Measurements from ENCODE around the gene COQ10B.
A peak's percentile ranks its signal among the peaks of the same experiment; 100 is the strongest.
"Not testable (repeated sequence)": the region's sequence is repeated elsewhere in the genome, so short reads cannot be mapped to it uniquely, and the experiment has no call there.

COQ10B gene

DNA sequence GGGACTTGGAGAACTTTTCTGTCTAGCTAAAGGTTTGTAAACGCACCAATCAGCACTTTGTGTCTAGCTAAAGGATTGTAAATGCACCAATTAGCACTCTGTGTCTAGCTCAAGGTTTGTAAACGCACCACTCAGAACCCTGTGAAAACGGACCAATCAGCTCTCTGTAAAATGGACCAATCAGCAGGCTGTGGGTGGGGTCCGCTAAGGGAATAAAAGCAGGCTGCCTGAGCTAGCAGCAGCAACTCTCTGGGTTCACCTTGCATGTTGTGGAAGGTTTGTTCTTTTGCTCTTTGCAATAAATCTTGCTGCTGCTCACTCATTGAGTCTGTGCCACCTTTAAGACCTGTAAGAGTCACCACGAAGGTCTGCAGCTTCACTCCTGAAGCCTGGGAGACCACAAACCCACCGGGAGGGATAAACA, 2.4 kb upstream of the COQ10B start:
- DNase-seq (ENCODE audit: low spot score), result not testable (repeated sequence)

DNA sequence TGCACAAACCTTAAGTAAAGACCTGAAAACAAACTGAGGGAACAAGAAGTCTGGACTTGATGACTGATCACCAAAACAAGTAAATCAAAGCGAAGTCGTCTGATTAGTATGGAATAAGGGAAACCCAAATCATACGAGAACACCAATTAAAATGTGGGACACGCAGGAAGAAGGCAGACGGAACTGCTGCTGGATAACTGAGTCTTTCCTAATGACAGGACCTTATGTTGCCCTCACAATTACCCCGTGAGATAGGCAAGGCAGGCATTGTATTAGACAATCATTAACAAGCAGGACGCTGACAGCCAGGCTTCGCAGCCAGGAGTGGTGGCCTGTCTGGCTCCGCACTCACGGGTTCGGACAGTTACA, 614 bp upstream of the COQ10B start:
- no peak for DNase-seq (ENCODE audit: low spot score)

DNA sequence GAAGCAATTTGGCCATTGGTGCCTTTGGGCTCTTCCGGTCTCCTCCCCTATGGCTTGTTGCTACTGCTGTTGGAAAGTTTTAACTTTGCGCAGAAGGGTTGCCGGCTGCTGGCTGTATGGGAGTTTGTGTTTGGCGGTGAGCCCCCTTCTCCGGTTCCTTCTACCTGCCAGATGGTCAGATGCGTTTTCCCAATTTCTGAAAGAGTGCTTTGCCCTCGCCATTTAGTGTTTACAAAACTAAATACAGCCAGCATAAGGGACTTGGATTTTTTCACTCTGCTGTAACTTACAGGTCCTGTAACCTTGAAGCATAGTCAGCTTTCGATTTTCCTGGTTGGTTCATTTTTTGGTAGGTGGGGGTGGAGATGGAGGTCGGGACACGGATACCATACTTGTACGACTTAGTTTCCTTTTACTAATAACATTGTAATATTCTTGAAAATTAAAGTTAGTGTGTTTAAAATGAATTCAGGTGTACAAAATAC, 604 bp downstream of the COQ10B start:
- no peak for DNase-seq (ENCODE audit: low spot score)

DNA sequence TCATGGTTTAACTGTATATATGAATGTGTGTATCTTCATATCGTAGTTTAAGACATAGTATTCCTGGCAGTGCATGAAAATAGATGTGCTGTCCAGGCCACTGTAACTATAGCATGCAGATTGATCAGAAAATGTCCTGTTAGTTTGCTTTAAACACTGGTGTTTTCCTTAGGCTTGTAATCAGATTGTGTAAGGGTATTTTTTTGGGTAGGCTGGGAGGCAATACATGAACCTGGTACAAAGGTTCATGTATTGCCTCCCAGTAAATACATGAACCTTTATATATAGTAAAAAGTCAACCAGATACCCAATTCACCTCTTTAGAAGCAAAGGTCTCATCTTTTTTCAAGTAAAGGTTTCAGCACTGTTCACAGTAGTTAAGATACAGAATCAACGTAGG, 1.6 kb downstream of the COQ10B start:
- DNase-seq (ENCODE audit: low spot score), result no peak

GRCh38 chr2:197455428-197455827, 2.1 kb downstream of the COQ10B start:
- DNase-seq (ENCODE audit: low spot score), result no peak

DNA sequence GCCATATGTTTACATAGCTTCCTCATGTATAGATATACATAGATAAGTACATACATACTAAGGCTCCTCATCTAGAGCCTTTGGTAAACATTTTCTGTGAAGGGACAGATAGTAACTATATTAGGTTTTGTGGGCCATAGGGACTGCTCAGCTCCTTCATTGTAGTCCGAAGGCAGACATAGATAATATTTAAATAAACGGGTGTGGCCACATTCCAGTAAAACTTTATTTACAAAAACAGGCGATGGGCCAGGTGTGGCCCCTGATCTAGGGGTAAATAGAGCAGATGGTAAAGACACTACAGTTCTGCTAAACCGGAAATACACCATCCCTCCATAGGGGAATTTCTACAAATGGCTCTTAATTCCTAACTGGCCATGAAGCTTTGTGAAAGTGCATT, 7.3 kb downstream of the COQ10B start:
- no peak for DNase-seq (ENCODE audit: low spot score)

GRCh38 chr2:197461057-197461456, 7.7 kb downstream of the COQ10B start:
- no peak for DNase-seq (ENCODE audit: low spot score)

- no peak for DNase-seq (ENCODE audit: low spot score)
These were observed 10.8 kb downstream of the COQ10B start for GRCh38 chr2:197464175-197464574.

DNA sequence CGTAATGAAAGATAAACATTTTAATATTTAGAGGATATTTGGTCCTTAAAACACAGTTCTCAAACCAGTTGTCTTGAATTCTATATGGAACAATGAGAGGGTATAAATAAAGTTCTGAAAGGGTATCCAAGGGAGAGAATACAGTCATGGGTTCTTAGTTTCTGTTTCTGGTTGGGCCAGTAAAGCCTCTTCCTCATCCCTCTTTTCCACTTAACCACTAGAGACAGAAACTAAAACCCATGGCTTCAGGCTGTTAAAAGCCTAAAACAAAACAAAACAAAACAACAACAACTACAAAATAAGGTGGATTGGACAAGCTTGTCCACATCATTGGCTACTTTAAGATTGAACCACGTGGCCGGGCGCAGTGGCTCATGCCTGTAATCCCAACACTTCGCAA, 18.8 kb downstream of the COQ10B start:
- no peak for DNase-seq (ENCODE audit: low spot score)

GRCh38 chr2:197477797-197478196, 24.4 kb downstream of the COQ10B start:
- no peak for DNase-seq (ENCODE audit: low spot score)

- DNase-seq (ENCODE audit: low spot score), result no peak
These were observed 27.0 kb downstream of the COQ10B start for GRCh38 chr2:197480165-197481036.

- DNase-seq (ENCODE audit: low spot score), result not testable (repeated sequence)
These were observed 30.9 kb downstream of the COQ10B start for GRCh38 chr2:197484248-197484647.

DNA sequence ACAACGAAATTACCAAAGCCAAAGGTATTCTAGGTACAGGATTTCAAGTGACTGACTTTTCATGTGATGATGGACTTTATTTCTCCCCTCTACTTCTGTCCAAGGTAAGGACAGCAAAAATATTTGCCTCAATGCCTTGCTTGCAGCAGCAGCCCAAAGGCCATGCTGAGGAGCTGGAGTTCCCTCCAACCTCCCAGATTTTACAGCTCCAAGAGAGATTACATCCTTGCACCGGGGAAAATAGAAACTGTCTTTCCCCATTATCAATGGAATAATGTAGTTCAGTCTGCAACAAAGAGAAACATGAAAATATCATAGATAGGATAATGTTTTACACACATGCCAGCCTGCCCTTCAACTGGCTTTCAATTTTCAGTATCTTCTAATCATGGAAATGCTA, 32.8 kb downstream of the COQ10B start:
- DNase-seq (ENCODE audit: low spot score), result no peak

DNA sequence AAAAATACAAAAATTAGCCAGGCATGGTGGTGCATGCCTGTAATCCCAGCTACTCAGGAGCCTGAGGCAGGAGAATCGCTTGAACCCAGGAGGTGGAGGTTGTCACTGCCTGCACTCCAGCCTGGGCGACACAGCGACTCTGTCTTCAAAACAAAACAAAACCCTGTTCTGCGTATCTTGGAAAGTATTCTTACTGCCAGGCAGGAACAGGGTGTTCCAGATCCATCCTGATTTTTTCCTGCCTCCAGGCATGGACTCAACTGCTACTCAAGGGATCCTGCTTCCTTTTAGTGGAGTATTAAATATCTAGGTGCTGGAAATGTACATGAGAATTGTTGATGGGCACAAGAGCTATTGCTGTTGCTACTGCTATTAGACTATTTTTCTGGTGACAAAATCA, 34.0 kb downstream of the COQ10B start:
- no peak for DNase-seq (ENCODE audit: low spot score)

- no peak for DNase-seq (ENCODE audit: low spot score)
These were observed 42.2 kb downstream of the COQ10B start for GRCh38 chr2:197495433-197496134.

DNA sequence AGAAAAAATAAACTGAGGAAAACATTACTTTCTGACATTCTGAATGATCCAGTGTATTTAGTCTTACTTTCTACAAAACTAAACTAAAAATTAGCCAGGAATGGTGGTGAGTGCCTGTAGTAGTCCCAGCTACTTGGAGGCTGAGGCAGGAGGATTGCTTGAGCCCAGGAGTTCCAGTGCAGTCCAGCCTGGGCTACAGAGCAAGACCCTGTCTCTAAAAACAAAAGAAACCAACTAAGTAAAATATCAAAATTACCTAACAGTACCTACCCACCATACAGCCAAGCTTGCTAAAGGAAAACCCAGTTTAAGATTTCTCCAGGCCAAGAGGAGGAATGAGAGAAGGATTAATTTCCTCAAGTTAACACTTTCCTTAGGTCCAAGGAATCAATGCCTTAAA, 43.3 kb downstream of the COQ10B start:
- DNase-seq (ENCODE audit: low spot score), result no peak

DNA sequence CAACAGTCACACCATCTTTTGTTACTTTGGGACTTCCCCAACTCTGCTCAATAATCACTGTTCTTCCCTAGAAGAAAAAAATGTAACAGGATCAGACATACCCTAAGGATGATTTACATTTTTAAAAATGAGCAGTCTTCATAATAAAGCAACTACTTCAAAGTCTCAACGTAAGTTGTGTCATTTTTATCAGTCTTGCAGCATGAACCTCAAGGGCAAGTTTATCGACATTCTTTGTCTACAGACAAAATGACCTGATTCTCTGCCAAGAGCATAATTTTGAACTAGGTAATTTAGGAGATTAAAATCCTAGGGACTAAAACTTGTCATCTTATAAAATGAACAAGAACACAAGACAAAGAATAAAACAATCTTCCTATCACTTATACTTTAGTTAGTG, 44.0 kb downstream of the COQ10B start:
- no peak for DNase-seq (ENCODE audit: low spot score)

GRCh38 chr2:197498235-197498936, 45.0 kb downstream of the COQ10B start:
- DNase-seq (ENCODE audit: low spot score), result no peak

GRCh38 chr2:197498937-197499593, 45.7 kb downstream of the COQ10B start:
- peak; percentile 47 for DNase-seq (ENCODE audit: low spot score)

- DNase-seq (ENCODE audit: low spot score), result peak; percentile 99
These were observed 46.5 kb downstream of the COQ10B start, which contains the start of the genes HSPD1 and HSPE1 for GRCh38 chr2:197499594-197500502. HSPD1 (minus strand) TSS chr2:197499840; CDS start chr2:197498848, 992 bp downstream. HSPE1 (plus strand) TSS chr2:197500379; CDS start chr2:197500437, 58 bp downstream.

Data from kidney capillary endothelial cell (primary cell).